Measurements from ENCODE around the gene NEURL3.
"Not testable (repeated sequence)": the region's sequence is repeated elsewhere in the genome, so short reads cannot be mapped to it uniquely, and the experiment has no call there.

NEURL3 gene

GRCh38 chr2:96506016-96506906 is 1.1 kb upstream of the NEURL3 start:
- DNase-seq (ENCODE audit: low read depth) = no peak

GRCh38 chr2:96503637-96504243 is 1.4 kb downstream of the NEURL3 start:
- DNase-seq (ENCODE audit: low read depth) = no peak

- no peak for DNase-seq (ENCODE audit: low read depth)
Observed at GRCh38 chr2:96502891-96503636, 2.1 kb downstream of the NEURL3 start.

- DNase-seq (ENCODE audit: low read depth) = no peak
Observed at GRCh38 chr2:96501886-96502810, 3.0 kb downstream of the NEURL3 start.

GRCh38 chr2:96501471-96501874 is 3.7 kb downstream of the NEURL3 start:
- no peak for DNase-seq (ENCODE audit: low read depth)

- no peak for DNase-seq (ENCODE audit: low read depth)
Observed at GRCh38 chr2:96500385-96501066, 4.6 kb downstream of the NEURL3 start.

- DNase-seq (ENCODE audit: low read depth) = no peak
Observed at GRCh38 chr2:96499061-96499960, 5.8 kb downstream of the NEURL3 start.

- not testable (repeated sequence) for DNase-seq (ENCODE audit: low read depth)
Observed at GRCh38 chr2:96498611-96499010, 6.5 kb downstream of the NEURL3 start.

GRCh38 chr2:96498021-96498431 is 7.1 kb downstream of the NEURL3 start:
- DNase-seq (ENCODE audit: low read depth) = no peak

- DNase-seq (ENCODE audit: low read depth) = no peak
Observed at GRCh38 chr2:96495982-96496629, 9.1 kb downstream of the NEURL3 start.

- DNase-seq (ENCODE audit: low read depth) = no peak
Observed at GRCh38 chr2:96494188-96494587, 11.0 kb downstream of the NEURL3 start.

GRCh38 chr2:96493072-96493471 is 12.1 kb downstream of the NEURL3 start:
- DNase-seq (ENCODE audit: low read depth) = no peak

GRCh38 chr2:96491860-96492497 is 13.2 kb downstream of the NEURL3 start:
- DNase-seq (ENCODE audit: low read depth) = no peak

GRCh38 chr2:96489663-96490062 is 15.5 kb downstream of the NEURL3 start:
- no peak for DNase-seq (ENCODE audit: low read depth)

- no peak for DNase-seq (ENCODE audit: low read depth)
Observed at GRCh38 chr2:96489261-96489660, 15.9 kb downstream of the NEURL3 start.

GRCh38 chr2:96486696-96487095 is 18.5 kb downstream of the NEURL3 start:
- no peak for DNase-seq (ENCODE audit: low read depth)

GRCh38 chr2:96485751-96486651 is 19.2 kb downstream of the NEURL3 start:
- DNase-seq (ENCODE audit: low read depth) = no peak

GRCh38 chr2:96485350-96485749 is 19.8 kb downstream of the NEURL3 start:
- DNase-seq (ENCODE audit: low read depth) = no peak

Measured in HS-27A (cell line).